Measurements from ENCODE around the gene ZFPL1. TPM values are rescaled to one million over a fixed set of nuclear protein-coding genes. Genes with fewer than 3 reads are reported as not detected.

ZFPL1 gene
- total RNA-seq, 2 donors from 2014 or later = 36.0 to 51.2 TPM

DNA sequence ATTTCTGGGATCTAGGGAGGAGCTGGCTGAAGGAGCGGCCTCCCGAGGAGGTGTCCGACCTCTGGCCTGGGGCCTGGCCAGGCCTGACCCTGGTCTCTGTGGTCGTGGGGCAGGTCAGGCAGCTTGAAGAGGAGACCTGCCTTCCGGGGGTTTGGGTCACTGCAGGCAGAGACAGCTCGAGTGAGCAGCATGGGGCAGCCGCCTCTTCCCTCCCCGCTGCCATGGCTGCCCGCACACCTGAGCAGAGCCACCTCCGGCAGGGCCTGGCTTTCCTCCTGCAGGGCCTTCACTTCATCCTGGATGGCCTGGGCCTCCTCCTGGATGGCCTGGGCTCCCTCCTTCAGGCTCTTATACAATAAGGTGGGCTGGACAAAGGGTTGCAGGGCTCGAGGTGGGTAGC, 17.7 kb upstream of the ZFPL1 start:
- Histone ChIP-seq H3K4me3 (no peak overlapping the region), H3K27me3 (replicated peaks; ENCODE audit: insufficient read depth) (no peaks in the 10 kb centered on the region), H3K27ac (no peak overlapping the region), H3K36me3 (no peaks in the 10 kb centered on the region), H3K9me3 (no peaks in the 10 kb centered on the region), H3K4me1 (ENCODE audit: control insufficient read depth in 1 of 2, low read depth in 2 of 2) (no peaks in the 10 kb centered on the region)
- ATAC-seq (ENCODE audit: insufficient number of reproducible peaks, low FRiP score, low read depth) (no peak), DNase-seq (ENCODE audit: low spot score) (no peak)
- TF ChIP-seq, protein P1, sequence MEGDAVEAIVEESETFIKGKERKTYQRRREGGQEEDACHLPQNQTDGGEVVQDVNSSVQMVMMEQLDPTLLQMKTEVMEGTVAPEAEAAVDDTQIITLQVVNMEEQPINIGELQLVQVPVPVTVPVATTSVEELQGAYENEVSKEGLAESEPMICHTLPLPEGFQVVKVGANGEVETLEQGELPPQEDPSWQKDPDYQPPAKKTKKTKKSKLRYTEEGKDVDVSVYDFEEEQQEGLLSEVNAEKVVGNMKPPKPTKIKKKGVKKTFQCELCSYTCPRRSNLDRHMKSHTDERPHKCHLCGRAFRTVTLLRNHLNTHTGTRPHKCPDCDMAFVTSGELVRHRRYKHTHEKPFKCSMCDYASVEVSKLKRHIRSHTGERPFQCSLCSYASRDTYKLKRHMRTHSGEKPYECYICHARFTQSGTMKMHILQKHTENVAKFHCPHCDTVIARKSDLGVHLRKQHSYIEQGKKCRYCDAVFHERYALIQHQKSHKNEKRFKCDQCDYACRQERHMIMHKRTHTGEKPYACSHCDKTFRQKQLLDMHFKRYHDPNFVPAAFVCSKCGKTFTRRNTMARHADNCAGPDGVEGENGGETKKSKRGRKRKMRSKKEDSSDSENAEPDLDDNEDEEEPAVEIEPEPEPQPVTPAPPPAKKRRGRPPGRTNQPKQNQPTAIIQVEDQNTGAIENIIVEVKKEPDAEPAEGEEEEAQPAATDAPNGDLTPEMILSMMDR (IDR thresholded peaks at IDR 0.05) = no peak

DNA sequence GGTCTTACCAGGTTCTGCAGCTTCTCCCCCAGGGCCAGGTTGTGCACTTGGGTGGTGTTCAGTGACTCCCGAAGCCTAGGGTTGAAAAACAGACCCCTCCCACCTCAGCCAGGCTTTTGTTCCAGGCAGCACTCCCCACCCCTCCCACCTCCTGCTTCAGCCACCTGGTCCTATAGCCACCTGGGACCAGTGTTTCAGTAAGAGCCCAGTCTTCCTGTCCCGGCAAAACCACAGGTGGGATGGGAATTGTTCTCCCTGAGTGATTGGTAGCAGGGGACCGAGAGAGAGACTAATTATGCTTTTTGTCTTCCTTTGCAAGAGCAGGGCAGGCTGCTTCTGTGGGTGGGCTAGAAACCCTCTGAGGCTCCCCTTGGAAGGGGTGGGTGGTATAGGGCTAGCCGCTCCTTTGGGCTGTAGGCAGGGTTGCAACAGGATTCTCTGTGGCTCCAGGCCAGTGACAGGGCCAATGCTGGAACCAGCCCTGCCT, 17.2 kb upstream of the ZFPL1 start:
- H3K36me3 ChIP-seq = no peaks in the 10 kb centered on the region
- TF ChIP-seq, protein P1 (IDR thresholded peaks at IDR 0.05) = no peak

DNA sequence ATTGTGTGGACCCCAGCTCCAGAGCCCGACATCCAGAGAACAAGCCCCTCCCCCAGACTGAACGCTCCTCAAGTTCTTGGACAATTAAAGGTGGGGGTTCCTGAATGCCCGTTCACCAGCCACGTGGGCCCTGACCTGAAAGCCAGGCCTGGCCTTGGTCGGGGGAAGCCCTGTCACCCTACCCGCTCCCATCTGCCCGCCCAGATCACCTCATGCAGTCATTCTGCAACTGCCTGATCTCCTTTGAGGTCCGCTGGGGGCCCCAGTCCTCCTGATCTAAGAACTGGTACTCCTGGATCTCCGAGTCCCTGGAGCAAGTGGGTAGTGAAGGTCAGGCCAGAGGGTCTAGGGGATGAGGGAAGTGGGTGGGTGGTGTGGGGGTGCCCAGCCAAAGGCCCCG, 16.6 kb upstream of the ZFPL1 start:
- Histone ChIP-seq H3K36me3 (no peaks in the 10 kb centered on the region), H3K27me3 (replicated peaks; ENCODE audit: insufficient read depth) (no peaks in the 10 kb centered on the region), H3K27ac (no peak overlapping the region), H3K9me3 (no peaks in the 10 kb centered on the region), H3K4me3 (no peak overlapping the region), H3K4me1 (ENCODE audit: control insufficient read depth in 1 of 2, low read depth in 2 of 2) (no peaks in the 10 kb centered on the region)
- TF ChIP-seq, protein P1 (IDR thresholded peaks at IDR 0.05) = no peak
- no peak for ATAC-seq (ENCODE audit: insufficient number of reproducible peaks, low FRiP score, low read depth)
- no peak for DNase-seq (ENCODE audit: low spot score)

More for the DNA sequence above, 17.2 kb upstream of the ZFPL1 start:
- Histone ChIP-seq H3K9me3 (no peaks in the 10 kb centered on the region), H3K4me1 (ENCODE audit: control insufficient read depth in 1 of 2, low read depth in 2 of 2) (no peaks in the 10 kb centered on the region), H3K27me3 (replicated peaks; ENCODE audit: insufficient read depth) (no peaks in the 10 kb centered on the region), H3K27ac (no peak overlapping the region), H3K4me3 (no peak overlapping the region)
- ATAC-seq (ENCODE audit: insufficient number of reproducible peaks, low FRiP score, low read depth) (no peak), DNase-seq (ENCODE audit: low spot score) (no peak)

DNA sequence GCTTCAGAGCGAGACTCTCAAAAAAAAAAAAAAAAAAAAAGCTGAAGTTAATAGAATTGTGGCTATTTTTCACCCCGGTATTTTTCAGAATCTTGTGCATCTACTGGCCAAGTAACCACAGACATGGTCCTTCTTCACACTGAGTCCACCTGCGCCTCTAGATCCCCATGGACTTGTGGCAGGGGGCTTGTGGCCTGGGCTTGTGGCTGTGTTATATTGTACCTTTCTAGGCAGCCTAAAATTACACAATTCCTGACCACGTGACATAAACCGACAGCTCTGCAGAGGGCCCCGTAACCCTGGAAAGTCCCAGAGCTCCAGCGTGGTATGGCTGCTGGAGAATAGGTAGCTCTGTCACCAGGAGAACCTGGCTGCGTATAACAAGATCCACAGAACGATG, 14.8 kb upstream of the ZFPL1 start:
- TF ChIP-seq, protein P1 (IDR thresholded peaks at IDR 0.05) = no peak
- no peaks in the 10 kb centered on the region for H3K27me3 ChIP-seq (replicated peaks; ENCODE audit: insufficient read depth)
- H3K36me3 ChIP-seq = no peaks in the 10 kb centered on the region
- no peaks in the 10 kb centered on the region for H3K9me3 ChIP-seq
- H3K4me1 ChIP-seq (ENCODE audit: control insufficient read depth in 1 of 2, low read depth in 2 of 2) = no peaks in the 10 kb centered on the region
- no peak overlapping the region for H3K27ac ChIP-seq
- no peak for DNase-seq (ENCODE audit: low spot score)
- no peak for ATAC-seq (ENCODE audit: insufficient number of reproducible peaks, low FRiP score, low read depth)
- no peak overlapping the region for H3K4me3 ChIP-seq

- H3K36me3 ChIP-seq = no peaks in the 10 kb centered on the region
- H3K27ac ChIP-seq = no peak overlapping the region
- H3K4me1 ChIP-seq (ENCODE audit: control insufficient read depth in 1 of 2, low read depth in 2 of 2) = no peaks in the 10 kb centered on the region
- no peaks in the 10 kb centered on the region for H3K9me3 ChIP-seq
- TF ChIP-seq, protein P1 (IDR thresholded peaks at IDR 0.05) = no peak
- no peak overlapping the region for H3K4me3 ChIP-seq
- DNase-seq (ENCODE audit: low spot score) (no peak), ATAC-seq (ENCODE audit: insufficient number of reproducible peaks, low FRiP score, low read depth) (no peak)
- H3K27me3 ChIP-seq (replicated peaks; ENCODE audit: insufficient read depth) = no peaks in the 10 kb centered on the region
Observed at GRCh38 chr11:65071907-65072630, 12.0 kb upstream of the ZFPL1 start.
